ENCODE results near the gene SUFU.

Gene SUFU

DNA sequence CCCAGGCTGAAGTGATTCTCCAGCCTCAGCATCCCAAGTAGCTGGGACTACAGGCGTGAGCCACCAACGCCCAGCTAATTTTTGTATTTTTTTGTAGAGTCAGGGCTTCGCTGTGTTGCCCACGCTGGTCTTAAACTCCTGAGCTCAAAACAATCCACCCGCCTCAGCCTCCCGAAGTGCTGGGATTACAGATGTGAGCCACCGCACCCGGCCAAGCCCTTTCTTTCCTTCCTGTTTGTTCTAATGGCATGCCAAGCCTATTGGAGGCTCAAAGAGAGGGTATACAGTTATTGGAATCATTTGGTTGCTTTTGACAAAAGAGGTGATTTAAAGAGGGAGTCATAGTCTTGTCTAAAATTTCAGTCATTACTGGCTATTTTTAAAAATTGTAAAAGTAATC, 94.5 kb downstream of the SUFU start:
- no peak for DNase-seq

GRCh38 chr10:102599565-102600327, 96.0 kb downstream of the SUFU start:
- no peak for DNase-seq

- DNase-seq = no peak
Observed at GRCh38 chr10:102600816-102601215, 97.0 kb downstream of the SUFU start.

DNA sequence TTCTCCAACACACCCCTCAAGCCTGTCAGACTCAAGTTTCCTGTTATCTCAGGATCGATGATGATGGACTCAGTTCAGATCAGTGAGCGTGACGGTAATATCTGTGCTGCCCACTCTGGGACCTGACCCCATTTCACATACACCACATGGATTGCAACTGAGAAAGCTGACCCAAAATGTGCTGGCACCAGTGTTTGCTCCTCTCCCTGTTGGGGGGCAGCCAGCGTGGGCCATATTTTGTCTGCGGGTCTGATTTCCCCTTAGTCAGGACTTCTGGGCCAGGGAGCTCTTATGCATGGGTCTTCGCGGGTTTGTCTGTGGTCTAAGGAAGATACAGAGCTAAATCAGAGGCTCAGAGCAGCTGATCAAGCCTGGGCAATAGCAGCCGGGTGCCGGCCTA, 97.9 kb downstream of the SUFU start:
- no peak for DNase-seq

DNA sequence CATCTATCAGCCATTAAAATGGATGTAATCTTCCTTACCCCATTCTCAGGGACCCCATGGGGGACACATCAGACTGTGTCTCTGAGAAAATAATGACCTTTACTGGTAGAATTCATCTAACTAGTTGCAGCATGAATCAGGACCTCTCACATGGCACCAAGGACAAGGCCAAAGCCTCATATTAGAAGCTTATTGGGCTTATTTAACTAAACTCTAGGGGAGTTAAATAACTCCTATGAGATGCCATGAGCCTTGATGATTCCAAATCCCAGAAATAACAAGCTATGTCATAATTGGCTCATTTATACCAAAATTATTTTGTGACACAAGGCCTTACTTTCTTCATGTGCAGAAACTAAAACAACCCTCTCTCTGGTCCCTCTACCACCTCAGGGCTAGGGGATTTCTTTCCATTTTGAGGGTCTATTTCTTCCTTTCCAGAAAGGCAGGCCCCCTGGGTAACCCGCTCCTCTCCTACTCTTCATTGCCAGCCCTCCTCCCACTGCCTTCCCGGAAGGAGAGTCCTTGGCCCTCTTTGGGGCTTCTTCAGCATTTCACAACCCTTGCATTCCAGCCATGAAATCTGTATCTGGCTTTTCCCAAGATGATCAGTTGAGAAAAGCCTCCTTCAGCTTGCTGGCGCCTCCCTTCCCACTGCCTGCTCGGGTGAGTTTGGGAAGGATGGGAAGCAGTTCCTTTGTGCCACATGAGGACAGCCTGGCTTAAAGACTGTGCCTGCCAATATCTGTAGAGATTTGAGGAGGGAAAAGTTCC, 98.7 kb downstream of the SUFU start:
- no peak for DNase-seq

- DNase-seq = no peak
Observed at GRCh38 chr10:102603946-102604345, 100.2 kb downstream of the SUFU start.

DNA sequence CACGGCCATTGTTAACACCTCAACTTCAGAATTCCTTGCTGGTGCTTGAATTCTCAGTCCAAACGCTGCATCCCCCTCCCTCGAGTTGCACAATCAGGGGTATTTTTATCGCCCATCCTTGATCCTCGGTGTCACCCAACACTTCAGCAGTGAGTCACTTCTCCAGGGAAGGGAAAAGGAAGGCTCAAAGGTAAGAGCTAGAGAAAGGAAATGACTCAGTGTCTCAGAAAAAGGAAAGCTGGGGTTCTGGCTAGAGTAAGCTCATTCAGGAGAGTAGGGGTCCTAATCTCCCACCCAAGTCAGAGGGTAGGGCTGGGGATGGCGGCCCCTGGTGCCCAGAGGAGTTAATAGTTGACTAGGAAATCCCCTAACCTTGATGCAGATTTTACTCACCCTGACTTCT, 100.7 kb downstream of the SUFU start:
- no peak for DNase-seq

DNA sequence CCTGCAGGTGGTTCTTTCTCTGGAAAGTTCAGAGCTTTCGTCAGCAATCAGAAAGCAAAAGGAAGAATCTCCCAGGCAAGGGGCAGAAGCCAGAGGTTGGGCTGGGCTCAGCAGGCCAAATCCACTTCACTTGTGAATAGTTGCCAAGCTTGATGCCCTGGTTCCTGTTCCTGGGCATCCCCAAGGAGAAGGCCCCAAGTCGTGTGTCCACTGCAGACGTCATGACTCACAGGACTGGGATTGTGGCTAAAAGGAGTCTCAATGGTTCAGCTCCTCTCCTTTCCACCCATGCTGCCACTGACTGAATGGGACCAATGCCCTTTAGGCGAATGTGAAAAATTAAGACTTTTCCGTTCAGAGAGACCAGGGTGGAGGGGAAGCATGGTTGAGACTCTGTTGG, 101.9 kb downstream of the SUFU start:
- DNase-seq = no peak

- DNase-seq = no peak
Observed at GRCh38 chr10:102608487-102608886, 104.7 kb downstream of the SUFU start.

DNA sequence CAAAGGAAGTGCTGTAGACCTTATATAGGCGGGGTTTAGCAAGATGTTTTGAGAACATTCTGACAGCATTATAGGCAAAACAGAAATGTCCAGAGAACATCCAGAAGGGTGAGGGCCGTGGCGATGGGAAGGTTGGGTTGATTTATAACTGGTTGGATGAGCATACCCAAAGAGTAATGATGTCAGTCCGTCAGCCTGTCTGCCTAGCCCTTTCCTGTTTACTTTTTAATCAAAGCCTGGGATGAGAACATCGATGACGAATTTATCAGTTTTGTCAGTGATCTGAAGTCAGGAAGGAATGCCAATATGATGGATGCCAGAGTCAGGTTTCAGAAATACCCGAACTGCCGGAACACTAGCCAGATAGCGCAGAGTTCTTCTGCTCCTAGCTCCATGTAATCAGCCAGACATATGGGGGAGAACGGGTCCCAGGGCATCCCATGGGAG, 106.7 kb downstream of the SUFU start:
- DNase-seq = no peak

GRCh38 chr10:102611514-102612087, 107.8 kb downstream of the SUFU start:
- DNase-seq = no peak

DNA sequence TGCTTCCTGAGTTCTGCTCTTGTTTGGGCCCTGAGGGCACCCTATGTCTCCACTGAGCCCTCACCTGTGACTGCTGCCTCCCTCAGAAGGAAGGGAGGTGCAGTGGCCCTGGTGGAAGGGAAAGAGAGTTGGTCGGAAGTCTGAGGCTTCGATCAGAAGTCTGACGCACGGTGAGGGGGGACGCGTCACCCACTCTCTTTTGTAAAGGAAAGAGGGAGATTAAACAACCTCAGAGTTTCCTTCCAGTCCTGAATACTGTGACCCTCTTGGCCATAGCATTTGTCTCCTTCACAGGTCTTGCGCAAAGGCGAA, 109.1 kb downstream of the SUFU start:
- no peak for DNase-seq

- no peak for DNase-seq
Observed at GRCh38 chr10:102613286-102613685, 109.5 kb downstream of the SUFU start.

GRCh38 chr10:102613785-102614184, 110.0 kb downstream of the SUFU start:
- DNase-seq = no peak

GRCh38 chr10:102614888-102615287, 111.1 kb downstream of the SUFU start:
- no peak for DNase-seq

DNA sequence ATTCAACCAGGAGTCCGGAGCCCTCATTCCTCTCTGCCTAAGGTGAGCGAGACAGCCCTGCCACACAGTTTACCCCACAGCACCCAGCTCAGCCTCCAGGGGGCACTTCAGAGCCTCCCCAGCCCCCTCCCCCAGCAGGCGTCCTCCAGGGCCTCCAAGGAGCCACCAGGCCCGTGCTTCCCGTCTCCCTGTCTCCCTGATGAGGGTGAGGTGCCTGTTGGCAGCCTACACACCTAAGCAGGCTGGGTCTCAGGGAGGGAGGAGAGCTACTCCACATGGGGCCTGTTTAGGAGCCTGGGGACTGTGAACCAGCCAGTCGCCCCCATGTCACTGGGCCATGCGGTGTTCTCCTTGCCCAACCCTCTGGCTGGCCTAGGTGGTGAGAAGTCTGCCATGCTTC, 111.6 kb downstream of the SUFU start:
- DNase-seq = no peak

DNA sequence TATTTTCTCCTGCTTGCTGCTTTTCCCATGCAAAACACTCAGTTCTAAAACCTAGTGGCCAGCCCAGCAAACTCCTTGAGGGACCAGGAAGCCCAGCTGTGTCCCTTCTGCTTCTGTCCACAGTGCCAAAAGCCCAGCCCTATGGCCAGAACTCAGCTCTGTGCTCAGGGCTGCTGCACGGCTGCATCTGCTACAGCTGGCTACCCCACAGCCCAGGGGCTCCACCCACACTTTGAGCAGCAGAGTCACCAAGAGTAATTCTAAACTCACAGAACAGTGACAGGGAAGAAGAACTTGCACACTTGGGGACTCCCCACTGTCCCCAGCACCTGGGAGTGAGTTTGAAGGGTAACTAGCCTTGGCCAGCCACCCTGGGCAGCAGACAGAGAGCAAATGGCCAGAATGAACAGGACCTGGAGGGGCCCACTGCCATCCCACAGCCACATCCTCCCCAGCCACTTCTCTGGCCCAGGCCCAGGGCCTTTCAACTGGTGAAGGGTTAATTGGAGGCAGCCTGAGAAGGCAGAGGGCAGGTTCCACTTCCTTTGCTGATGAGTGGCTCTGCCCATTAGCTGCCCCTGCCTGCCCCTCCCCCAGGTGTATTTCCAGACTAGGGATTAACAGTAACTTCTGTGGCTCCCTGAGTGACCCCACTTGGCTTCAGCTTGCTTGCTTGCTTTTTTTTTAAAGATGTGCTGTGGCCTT, 112.4 kb downstream of the SUFU start:
- no peak for DNase-seq

GRCh38 chr10:102617041-102617440, 113.3 kb downstream of the SUFU start:
- no peak for DNase-seq

- no peak for DNase-seq
Observed at GRCh38 chr10:102617816-102618215, 114.0 kb downstream of the SUFU start.

- DNase-seq = no peak
Observed at GRCh38 chr10:102619281-102619981, 115.7 kb downstream of the SUFU start.

GRCh38 chr10:102620138-102620590, 116.4 kb downstream of the SUFU start:
- no peak for DNase-seq

- no peak for DNase-seq
Observed at GRCh38 chr10:102620591-102621442, 117.0 kb downstream of the SUFU start.
